NCI-H226 (cell line): ENCODE results near the gene ZNRD2.

Experiments
- DNase-seq: peaks from one replicate; pipeline ENCODE4 v3.0.0-alpha.2; 2015

ZNRD2 gene

DNA sequence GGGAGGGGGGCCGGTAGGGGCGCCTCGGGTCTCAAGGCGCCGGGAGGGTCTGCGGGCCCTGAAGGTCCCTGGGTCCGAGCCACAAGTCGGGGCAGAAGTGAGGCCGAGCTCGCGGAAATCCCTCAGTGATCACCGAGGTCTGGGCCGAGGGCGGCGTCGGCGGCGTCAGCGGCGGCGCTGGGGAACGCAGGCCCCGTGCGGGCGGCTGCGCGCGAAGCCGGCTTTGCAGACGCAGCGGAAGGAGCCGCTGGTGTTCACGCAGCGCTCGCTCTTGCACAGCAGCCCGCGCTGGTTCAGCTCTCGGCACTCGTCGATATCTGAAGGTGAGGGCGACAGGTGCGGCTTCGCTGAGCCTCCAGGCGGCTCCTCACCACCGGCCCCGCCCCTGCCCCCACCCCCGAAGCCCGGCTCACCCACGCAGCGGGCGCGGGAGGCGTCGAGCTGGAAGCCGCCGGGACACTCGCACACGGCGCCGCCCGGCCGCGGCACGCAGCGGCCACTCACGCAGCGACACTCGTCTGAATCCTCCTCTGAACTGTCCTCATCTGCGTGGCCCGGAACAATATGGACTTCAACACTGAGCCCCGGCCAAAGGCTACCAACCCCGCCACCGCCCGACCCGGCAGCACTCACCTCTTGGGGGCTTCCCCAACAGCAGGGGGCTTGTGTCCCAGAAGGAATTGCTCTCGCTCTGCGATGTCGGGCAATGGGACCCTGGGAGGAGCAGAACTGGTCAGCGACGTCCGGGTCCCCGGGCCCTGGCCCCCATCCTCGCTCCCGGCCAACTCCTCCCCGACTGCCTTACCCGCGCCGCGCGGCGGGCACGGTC, 31.1 kb upstream of the ZNRD2 start:
- no peak for DNase-seq

- no peak for DNase-seq
Observed at GRCh38 chr11:65539744-65540289, 30.5 kb upstream of the ZNRD2 start.

- peak; percentile 81 for DNase-seq
Observed at GRCh38 chr11:65540290-65541092, 29.8 kb upstream of the ZNRD2 start.

- DNase-seq = no peak
Observed at GRCh38 chr11:65541093-65541982, 28.9 kb upstream of the ZNRD2 start.

GRCh38 chr11:65542738-65543390, 27.4 kb upstream of the ZNRD2 start:
- no peak for DNase-seq

GRCh38 chr11:65545853-65546216, 24.4 kb upstream of the ZNRD2 start:
- DNase-seq = no peak

DNA sequence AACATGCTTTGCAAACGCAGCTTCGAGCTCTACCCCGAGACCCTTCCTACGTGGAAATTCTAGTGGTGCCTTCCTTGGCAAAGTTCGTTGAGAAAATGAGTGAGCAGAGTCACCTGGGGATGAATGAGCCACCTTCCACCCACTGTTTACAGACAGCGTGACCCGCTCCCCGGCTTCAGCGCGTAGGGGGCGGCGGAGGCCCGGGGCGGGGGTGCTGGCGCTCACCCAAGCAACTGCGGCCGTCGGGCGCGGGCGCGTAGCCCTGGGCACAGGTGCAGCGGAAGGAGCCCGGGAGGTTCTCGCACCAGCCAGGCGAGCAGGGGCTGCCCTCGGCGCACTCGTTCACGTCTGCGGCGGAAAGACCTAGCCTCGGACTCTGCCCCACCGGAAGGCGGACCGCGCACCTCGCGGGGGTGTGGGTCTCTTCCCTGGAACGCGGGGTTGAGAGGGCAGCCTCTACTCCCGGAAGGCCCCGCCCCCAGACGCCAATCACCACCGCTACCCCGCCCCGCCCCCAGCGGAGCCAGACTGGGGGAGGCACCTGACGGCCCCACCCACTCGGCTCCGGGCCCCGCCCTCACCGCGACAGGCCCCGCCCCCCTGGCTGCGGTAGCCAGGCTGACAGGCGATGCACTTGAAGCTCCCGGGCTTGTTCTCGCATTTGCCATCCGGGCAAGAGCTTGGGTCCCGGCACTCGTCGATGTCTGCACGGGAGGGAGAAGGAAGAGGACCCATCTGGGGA, 23.9 kb upstream of the ZNRD2 start:
- DNase-seq = peak; percentile 66

GRCh38 chr11:65547446-65548125, 22.7 kb upstream of the ZNRD2 start:
- no peak for DNase-seq

DNA sequence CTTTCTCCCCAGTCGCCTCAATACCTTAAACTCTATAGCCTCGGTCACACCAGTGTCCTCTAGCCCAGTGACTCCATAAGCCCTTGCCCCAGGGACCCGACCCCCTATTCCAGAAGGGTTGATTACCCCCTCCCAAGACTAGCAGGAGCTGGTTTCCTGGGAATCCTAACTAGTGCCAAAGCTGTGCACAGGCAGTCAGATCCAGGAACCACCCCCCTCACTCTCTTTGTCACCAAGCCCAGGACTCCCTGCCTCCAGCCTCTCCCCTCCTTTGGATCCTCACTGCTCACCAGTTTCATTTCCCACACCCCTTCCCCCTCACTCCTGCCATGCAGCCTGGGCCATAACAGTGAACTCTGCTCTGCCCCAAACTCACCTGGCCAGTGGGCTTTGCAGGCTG, 21.9 kb upstream of the ZNRD2 start:
- DNase-seq = no peak

DNA sequence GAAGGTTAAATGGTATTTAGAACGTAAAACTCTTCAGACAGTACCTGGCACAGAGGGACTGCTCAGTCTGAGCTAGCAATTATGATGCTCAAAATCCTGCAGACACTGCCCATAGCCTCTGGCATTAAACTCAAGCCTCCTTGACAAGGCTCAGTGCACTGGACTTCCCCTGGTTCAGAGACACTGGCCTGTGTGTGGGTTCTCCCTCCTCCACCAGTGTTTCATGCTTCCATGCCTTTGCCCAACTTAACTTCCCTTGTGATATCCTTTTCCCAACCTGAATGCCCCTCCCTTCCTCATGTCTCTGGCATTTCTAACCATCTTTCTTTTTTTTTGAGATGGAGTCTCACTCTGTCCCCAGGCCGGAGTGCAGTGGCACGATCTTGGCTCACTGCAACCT, 21.2 kb upstream of the ZNRD2 start:
- DNase-seq = no peak

GRCh38 chr11:65551572-65552387, 18.5 kb upstream of the ZNRD2 start:
- no peak for DNase-seq

- no peak for DNase-seq
Observed at GRCh38 chr11:65552388-65552951, 17.8 kb upstream of the ZNRD2 start.

- DNase-seq = no peak
Observed at GRCh38 chr11:65553301-65554001, 16.8 kb upstream of the ZNRD2 start.

GRCh38 chr11:65554057-65554818, 16.0 kb upstream of the ZNRD2 start:
- no peak for DNase-seq

DNA sequence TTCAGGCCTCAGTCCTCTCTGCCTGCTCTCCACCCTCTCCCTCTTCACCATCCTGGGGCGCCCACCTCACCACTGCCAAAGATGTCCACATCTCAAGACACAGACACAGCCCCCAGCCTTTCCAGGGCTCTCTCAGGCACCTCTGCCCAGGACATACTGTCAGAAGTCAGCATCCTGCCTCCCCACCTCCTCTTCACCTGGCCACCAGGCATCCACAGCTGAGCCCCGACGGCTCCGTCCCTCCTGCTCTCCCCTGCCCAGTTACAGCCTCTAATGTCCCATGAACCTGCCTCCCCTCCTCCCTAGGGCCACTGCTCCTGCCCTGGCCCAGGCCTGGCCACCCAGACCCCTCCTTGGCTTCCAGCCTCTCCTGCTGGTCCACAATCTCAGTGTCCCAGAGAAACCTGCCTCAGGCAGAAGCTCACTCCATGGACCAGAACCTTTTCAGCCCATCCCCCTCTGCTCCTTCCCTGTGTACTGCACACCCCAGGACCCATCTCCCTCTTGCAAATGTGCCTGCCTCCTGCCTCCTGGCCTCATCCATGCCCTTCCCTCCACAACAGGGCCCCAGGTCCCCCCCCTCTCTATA, 15.3 kb upstream of the ZNRD2 start:
- no peak for DNase-seq

DNA sequence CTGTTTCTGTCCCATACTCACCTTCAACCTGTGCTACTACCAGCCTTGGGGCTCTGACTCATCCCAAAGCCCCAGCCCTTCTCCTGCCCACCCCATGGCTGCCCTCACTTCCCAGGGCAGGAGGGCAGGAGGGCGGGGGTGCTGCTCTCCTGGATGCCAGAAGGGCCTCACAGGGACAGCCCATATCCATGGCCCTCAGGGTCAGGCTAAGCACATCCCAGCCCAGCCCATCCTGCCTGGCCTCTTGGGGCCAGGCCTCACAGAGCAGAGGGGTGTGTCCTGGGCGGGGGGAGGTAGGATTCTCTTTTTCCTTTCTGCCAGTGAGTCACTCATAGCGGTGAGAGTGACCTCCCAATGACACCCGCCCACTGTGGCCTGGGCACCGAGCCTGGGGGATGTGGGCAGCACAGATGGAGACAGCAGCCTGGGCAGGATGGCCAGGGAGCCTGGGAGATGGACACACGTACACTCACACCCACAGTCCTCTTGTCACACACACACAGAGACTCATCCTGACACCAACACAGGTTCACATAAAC, 14.5 kb upstream of the ZNRD2 start:
- DNase-seq = peak; percentile 85

DNA sequence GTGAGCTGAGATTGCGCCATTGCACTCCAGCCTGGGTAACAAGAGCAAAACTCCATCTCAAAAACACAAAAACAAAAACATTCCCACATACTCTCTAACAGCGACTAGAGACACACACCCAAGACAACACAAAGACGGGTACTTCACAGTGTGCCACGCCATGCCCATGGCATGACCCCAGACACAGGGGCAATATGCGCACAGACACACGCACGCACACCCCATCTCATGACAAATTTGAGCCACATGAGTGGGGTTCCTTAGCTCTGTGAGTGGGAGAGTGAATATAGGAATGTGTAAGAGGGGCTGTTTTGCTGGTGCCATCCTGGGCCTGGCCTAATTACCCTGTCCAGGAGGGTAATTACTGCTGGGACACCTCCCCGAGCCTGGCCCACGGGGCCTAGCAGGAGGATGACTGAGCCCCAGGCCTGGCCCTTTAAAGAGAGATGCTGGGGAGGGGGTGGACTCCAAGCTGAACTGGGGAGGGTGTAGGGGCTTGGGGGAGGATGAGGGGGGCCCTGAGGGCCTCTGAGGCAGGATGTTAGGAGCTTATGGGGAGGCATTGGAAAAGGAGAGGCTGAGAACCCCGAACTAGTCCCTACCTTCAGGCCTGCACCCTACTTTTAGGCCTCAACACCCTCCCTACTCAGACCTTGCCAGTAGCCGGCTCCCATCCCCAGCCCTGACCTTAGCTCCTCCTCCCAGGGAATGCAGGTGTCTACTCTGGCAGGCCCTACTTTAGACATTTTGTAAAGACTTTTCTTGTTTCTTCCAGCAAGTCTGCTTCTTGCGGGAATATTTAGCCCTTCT, 13.6 kb upstream of the ZNRD2 start:
- peak; percentile 49 for DNase-seq
